VCaP (cell line): ENCODE measurements around the gene CLCN7.

Source experiments
- H3K27ac ChIP-seq: fragments of 450-650 bp; 2 replicates; pipeline ENCODE4 v1.5.1; 2017
- TF ChIP-seq, protein P1 (sequence below): fragments of 450-650 bp; conservative IDR thresholded peaks from 2 replicates; pipeline ENCODE4 v1.5.1; 2017; ENCODE audit warnings: mild to moderate bottlenecking, moderate library complexity

The CLCN7 gene

DNA sequence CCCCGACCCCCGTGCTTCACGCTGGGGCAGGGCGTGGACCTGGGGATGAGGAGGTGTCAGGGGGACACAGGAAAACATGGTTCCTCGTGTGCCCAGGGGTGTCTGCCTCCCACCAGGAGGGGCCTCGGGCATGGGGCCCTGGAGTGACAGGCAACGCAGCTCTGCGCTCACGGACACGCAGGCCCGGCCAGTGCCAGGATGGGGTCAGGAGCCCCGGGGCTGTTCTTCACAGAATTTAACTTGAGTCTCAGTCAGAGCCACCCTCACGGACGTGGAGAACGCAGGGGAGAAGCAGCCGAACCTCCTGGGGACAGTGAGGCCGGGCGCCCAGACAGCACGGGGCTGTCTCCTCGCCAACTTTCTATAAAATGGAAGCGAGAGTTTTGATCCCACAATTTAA lies 77.0 kb downstream of the CLCN7 start:
- TF ChIP-seq, protein P1, sequence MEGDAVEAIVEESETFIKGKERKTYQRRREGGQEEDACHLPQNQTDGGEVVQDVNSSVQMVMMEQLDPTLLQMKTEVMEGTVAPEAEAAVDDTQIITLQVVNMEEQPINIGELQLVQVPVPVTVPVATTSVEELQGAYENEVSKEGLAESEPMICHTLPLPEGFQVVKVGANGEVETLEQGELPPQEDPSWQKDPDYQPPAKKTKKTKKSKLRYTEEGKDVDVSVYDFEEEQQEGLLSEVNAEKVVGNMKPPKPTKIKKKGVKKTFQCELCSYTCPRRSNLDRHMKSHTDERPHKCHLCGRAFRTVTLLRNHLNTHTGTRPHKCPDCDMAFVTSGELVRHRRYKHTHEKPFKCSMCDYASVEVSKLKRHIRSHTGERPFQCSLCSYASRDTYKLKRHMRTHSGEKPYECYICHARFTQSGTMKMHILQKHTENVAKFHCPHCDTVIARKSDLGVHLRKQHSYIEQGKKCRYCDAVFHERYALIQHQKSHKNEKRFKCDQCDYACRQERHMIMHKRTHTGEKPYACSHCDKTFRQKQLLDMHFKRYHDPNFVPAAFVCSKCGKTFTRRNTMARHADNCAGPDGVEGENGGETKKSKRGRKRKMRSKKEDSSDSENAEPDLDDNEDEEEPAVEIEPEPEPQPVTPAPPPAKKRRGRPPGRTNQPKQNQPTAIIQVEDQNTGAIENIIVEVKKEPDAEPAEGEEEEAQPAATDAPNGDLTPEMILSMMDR: no peak
- no peak overlapping the region for H3K27ac ChIP-seq

DNA sequence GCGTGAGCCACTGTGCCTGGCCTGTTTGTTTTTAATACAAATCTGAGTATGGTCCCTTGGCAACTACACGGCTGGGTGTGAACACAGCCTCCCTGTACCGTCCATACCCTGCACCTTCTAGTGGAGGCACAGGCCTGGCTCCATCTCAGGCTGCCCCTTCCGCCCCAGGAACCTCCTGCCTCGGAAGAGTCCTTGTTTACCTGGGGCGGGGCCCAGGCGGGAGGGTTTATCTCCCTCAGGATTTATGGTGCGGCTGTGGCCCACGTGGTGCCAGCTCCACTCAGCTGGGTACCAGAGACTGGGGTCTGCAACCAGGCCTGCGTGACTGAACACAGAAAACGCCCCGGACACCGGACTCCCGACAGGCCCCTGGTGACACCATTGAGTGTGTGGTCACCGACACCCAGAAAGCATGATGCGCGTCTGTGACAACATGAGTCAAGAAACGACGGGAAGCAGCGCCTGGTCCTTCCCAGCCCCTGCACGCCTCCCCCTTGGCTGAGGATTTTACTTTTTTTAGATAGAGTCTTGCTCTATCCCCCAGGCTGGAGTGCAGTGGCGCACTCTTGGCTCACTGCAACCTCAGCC lies 79.3 kb downstream of the CLCN7 start:
- TF ChIP-seq, protein P1: no peak
- no peak overlapping the region for H3K27ac ChIP-seq
